ENCODE measurements around the gene CHRM3.
A peak's percentile ranks its signal among the peaks of the same experiment; 100 is the strongest.
"Not testable (repeated sequence)": the region's sequence is repeated elsewhere in the genome, so short reads cannot be mapped to it uniquely, and the experiment has no call there.

CHRM3 gene

DNA sequence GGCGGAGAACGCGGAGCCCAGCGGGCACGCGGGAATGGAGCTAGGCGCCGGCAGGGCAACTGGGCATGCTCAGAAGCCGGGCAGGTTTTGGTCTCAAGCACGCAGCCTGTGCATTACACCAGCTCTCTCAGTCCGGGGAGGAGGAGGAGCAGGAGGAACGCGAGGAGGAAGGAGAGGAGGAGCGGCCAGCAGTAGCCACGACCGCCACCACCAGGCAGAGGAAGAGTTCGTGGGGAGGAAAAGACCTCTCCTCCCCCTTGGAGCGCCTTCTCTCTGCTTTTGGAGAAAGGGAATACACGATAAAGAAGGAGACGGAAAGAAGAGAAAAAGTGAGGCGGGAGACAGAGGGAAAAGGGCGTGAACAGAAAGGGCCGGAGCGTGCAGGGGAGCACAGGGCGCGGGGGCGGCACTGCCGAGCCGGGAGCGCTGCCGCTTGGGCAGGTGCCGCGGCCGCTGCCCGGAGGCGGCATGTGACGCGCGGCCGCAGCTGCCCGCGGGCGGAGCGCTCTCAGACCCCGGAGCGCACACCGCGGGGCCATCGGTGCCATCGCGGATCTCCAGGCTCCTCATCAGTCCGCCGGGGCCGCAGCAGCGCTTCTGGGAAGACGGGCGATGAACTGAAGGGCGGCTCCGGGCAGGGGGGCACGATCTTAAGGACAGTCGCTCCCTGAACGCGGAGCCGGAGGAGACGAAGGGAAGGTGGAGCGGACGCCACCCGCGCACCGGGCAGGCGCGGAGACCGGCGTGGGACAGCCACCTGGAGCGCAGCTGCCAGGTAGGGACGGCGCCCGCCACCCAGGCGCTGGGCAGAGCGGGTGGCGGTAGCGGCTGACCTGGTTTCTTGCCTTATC lies at the start of gene CHRM3:
Gene CHRM3 (plus strand): TSS at position 116 of the 851 bp plus-strand sequence. CDS start 520,884 bp downstream, outside the sequence.
- DNase-seq: peak in 2 of 3 experiments; percentile 85 to 90

GRCh38 chr1:239337799-239338430 lies 48.5 kb upstream of the CHRM3 start:
- DNase-seq: no peak

GRCh38 chr1:239347776-239348175 lies 38.6 kb upstream of the CHRM3 start:
- no peak for DNase-seq

- DNase-seq: no peak
These were observed 37.6 kb upstream of the CHRM3 start for GRCh38 chr1:239348635-239349353.

DNA sequence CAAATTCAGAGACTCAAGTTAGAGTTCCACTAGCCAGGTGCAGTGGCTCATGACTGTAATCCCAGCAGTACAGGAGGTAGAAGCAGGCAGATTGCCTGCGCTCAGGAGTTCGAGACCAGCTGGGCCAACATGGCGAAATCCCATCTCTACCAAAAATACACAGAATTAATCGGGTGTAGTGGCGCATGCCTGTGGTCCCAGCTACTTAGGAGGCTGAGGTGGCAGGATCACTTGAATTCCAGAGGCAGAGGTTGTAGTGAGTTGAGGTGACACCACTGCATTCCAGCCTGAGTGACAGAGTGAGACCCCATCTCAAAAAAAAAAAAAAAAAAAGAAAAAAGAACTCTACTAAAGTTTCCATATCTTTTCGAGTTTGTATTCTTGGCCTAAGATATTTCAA lies 36.7 kb upstream of the CHRM3 start:
- DNase-seq: no peak

DNA sequence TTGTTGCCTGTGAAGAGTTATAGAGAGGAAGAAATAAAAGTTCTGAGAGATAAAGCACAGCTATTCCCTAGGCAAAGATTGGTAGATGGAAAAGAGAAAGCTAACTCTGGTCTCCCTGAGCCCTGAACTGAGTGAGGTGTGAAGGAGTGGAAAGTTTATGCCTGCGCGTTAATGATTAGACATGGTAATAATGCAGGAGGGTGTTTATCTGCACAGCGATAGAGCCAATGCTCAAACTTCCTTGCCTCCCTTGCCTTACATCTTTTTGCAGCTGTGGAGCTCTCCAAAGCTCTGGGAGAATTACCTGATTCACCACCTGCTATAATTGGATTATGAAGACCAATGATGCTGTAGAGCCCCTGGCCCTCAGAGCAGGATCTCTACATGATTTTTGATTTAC lies 32.8 kb upstream of the CHRM3 start:
- no peak for DNase-seq

DNA sequence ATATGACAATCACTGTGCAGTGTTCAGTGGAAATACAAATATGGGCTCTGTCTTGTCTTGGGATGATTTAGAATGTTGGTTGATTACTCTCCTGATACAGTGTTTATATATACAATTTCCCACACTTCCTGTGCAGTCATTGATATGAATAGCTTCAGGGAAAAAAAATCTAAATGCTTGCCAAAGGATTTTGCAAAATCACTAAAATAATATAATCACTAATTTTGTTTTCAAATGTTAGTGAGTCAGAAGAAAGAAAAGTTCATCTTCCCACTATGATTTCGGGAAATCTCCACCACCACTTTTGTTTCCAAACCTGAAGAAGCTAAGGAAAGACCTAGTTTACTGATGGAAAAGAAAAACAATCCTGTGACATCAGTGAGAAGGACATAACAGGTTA lies 32.1 kb upstream of the CHRM3 start:
- no peak for DNase-seq

GRCh38 chr1:239357867-239358266 lies 28.5 kb upstream of the CHRM3 start:
- DNase-seq: no peak

DNA sequence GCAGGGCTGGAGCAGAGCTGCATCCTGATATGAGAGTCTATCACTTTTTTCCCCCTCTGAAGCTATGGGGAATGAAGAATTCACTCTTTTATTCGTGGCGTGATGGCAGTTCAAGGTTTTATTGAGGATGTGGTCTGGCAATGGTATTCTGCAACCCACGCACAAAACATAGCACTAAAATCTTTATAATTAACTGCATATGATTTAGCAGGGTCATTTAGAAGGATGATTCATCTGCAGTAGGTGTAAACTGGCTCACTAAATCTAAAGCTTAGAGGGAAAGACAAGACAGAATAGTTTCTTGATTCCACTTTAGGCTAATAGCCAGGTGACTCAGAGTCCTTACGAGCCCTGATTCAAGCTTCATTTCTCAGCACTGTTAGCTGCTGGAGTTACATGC lies 25.0 kb upstream of the CHRM3 start:
- peak in 1 of 3 experiments; percentile 8 for DNase-seq

DNA sequence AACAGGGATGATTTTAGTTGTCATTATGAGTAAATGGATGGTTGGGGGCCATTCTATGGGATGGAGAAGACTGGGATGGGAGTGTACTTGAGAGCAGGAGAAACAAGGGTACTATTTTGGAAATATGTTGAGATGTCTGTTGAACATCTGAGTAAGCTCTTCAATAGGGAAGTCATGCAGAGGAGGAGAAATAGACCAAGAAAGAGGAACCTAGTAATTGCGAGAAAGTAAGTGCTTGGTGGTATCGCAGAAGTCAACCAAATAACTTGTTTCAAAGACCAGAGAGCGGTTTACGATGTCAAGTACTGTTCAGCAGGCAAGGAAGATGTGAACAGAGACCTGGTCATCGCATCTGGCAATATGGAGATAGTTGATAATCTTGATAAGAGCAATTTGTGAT lies 22.4 kb upstream of the CHRM3 start:
- no peak for DNase-seq

DNA sequence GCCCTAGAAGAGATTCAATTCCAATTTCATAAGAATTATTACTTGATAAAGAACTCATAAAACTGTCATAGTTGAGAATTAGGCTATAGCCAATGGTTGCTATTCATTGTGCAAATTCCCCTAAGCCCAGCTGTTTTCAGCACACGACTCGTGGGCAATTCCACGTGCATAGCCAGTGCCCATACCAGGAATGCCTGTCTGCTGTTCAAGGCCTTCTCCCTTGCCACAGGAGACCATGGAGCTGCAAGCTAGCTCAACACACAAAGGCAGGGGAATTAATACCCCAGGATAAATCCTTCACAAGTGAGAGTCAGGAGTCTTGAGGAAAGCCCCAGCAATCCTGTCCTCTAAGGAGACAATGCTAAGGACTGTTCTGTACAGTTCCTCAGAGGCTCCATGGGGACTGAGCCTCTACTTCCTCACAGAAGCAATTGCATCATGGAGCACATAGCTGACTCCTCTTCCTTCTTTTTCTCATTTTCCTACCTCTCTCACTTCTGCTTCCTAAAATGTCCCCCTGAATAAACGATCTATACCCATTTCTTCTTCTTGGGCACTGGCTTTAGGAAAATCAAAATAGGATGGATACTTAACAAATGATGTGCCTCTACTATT lies 19.1 kb upstream of the CHRM3 start:
- no peak for DNase-seq

DNA sequence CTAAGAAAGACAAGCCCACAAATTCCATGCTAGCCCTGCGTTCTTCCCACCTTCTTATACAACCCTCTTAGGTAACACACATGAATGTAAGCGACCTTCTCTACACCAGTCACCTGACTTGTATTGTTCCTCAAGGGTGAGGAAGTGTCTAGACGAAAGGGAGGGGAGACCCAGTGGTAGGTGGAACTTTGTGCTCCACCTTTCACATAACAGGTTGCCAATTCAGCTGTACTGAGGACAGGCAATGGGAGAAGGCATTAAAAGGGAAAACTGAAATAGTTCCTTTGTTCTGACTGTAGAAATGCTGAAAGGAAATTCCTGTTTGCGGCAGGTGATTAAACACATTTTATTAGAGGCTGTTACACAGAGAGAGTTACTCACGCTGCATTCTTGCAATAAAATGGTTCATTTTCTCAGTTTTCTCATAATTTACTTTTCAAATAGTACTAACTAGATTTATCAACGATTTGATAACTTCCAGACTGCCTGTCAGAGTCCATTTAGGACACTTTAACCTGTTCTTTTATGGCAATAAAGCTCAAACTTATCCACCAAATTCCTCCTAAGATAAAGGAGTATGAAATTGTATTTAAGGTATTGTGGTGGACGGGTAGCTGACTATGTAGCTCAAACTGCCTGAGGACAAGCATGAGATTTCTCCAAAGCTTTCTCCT lies 17.8 kb upstream of the CHRM3 start:
- peak in 1 of 3 experiments; percentile 11 for DNase-seq

- not testable (repeated sequence) for DNase-seq
These were observed 15.5 kb upstream of the CHRM3 start for GRCh38 chr1:239370869-239371268.

DNA sequence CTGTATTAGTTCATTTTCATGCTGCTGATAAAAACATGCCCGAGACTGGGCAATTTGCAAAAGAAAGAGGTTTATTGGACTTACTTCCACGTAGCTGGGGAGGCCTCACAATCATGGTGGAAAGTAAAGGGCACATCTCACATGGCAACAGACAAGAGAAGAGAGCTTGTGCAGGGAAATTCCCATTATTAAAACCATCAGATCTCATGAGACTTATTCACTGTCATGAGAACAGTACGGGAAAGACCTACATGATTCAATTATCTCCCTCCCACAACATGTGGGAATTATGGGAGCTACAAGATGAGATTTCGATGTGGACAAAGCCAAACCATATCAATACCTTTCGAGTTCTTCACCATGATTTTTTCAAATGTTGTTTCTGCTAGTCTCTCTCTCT lies 3.7 kb upstream of the CHRM3 start:
- no peak for DNase-seq

DNA sequence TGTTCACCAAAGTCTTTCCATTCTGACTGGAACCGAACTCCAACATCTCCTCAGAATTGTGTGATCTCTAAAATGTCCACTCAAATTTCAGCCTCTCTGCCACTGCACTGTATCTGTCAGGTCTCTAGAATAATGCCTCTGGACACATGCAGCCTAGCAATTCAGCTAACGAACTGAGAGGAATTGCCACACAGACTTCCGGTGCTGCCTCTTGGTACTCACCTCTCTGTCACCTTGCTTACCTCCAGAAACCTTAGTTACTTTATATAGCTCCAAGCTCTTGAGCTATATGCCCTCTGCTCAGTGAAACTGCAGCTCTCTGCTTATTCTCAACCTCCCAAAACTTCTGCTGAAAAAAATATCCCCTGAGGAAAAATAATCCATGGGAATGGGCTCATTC lies 2.7 kb upstream of the CHRM3 start:
- DNase-seq: no peak

DNA sequence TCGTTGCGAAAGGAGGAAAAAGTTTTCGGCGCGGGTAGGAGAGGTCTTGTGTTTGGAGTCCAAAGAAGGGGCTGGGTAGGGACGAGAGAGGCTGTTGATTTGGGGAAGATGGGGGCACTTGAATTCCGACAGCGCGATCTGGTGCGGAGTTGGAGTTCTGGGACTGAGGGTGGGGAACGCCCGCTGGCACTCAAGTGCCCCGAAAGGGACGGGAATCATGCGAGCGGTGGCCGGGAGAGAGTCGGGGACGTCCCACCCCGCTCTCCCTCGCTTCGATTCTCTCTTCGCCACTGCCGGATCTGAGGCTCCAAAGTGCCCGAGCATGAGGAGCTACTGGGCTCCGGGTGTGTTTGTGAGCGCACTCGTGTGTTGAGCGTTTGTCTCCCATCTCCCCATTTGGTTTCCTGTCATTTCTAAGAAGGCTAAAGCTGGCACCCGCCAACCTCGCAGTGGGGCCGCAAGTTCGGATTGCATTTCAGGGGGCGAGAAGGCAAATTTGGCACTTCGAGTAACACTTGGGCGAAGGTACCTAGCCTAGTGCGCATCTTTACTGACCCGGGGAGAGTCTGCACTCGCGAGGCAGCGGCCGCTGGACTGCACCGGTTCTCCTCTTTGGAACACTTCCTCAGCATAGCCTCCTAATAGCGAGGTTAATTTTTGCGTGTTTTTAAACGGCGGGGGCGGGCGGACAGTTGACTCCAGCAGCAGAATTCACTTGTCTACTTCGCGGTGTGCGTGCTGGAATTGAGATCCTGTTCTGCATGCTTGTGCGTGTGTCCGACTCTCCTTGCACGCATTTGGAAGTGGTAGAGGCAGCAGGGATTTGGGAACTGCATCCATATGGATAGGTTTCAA lies 1.2 kb downstream of the CHRM3 start:
- DNase-seq: peak in 2 of 3 experiments; percentile 66

DNA sequence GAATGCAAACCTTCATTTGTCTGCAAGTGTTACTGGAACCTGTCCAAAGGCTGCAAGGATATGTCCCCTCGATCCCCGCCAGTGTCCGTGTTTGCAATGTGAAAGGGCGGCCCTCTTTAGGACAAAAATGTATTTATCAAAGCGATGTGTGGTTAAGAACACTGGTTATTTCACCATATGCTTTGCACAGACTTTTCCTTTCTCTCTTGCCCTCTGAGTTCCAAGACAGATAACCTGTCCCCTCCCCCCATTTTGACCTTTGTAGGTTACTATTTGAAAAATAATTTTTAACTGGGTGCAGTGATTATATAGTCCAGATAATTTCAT lies 1.8 kb downstream of the CHRM3 start:
- DNase-seq: peak in 1 of 3 experiments; percentile 49

GRCh38 chr1:239388578-239388977 lies 2.2 kb downstream of the CHRM3 start:
- peak in 1 of 3 experiments; percentile 43 for DNase-seq

DNA sequence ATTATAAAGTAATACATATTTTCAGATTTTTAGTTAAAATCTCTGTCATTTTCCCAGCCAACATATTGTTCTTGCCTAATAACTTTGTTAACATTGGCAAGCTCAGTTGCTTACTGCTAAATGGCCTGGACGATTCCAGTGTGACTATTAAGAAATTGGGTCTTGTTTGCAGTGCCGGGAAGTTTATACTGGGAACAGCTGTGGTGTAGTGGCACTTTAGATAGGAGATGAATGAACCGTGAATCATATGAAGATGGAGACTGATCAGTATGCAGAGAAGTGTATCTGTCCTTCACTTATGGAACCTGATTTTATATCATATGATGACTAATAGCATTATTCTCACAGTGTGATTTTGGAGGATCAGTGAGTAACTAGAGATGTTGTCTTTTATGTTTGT lies 3.3 kb downstream of the CHRM3 start:
- no peak for DNase-seq

- DNase-seq: no peak
These were observed 5.9 kb downstream of the CHRM3 start for GRCh38 chr1:239392271-239392670.

DNA sequence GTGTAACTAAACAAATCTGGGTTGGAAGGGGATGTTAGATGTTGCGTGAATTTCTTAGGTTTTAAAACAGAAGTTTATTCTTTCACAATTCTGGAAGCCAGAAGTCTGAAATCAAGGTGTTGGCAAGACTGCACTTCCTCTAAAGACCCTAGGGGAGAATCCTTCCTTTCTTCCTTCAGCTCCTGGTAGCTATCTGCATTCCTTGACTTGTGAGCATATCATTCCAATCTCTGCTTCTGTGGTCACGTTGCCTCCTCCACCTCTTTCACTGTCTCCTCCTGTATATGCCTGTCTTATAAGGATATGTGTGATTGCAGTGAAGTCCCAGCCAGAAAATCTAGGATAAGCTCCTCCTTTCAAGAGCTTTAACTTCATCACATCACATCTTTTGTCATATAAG lies 7.7 kb downstream of the CHRM3 start:
- DNase-seq: no peak

GRCh38 chr1:239413916-239414315 lies 27.5 kb downstream of the CHRM3 start:
- no peak for DNase-seq
